ENCODE measurements around the gene HELT. TPM values are rescaled to one million over a fixed set of nuclear protein-coding genes. Genes with fewer than 3 reads are reported as not detected.
A peak's percentile ranks its signal among the peaks of the same experiment; 100 is the strongest.

Gene HELT
- total RNA-seq, 1 experiment from 2014 or later = not detected

DNA sequence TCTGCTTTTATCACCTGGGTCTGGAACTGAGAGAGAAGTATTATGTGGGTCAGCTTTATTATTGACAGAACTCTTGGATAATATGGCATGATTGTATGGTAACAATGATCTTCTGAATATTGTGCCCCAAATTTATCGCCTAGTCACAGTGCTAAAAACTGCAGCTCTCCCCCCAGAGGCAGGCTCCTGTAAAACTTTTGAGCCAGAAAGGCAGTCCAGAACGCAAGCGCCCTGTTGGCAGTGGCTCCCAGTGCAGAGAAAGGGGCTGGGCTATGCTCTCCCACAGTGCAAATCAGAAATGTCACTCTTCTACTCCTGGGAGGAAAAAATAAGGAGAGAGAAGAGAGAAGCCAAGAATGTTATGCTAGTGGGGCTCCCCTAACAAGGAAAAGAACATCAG is 50.5 kb downstream of the HELT start:
- in situ Hi-C loops (cut with HindIII; ENCODE audit: low pct_unique_long_range_greater_than_20kb, low sequenced_read_pairs) = no loop called here
- peak; percentile 13 for DNase-seq (ENCODE audit: low read depth, low spot score)

Other genes with a start within 250 kb of the HELT start
- gene ACSL1, start 192.5 kb upstream of the HELT start, total RNA-seq (2014; rRNA removed; shearing (Covaris generic)) = 123 and 126 TPM in 2 replicates
- gene SLC25A4, start 124.8 kb downstream of the HELT start, total RNA-seq (2014; rRNA removed; shearing (Covaris generic)) = 93.7 and 95.1 TPM in 2 replicates
- gene CFAP97, start 185.5 kb downstream of the HELT start, total RNA-seq (2014; rRNA removed; shearing (Covaris generic)) = 73.5 and 74.9 TPM in 2 replicates
- gene SNX25, start 191.1 kb downstream of the HELT start, total RNA-seq (2014; rRNA removed; shearing (Covaris generic)) = 57.8 and 59.0 TPM in 2 replicates